Parathyroid adenoma (tissue), 2 donors: ENCODE results near the gene CEACAM16.

Experiments
- H2AFZ ChIP-seq: fragments of 300-600 bp; sonication (generic); one replicate; pipeline ENCODE4 v1.7.0; 2017; ENCODE audit warnings: antibody characterized with exemption, mild to moderate bottlenecking
- H3K27ac ChIP-seq: fragments of 300-600 bp; sonication (generic); one replicate; pipeline ENCODE4 v1.7.0; 2017
- H3K27me3 ChIP-seq: fragments of 300-600 bp; sonication (generic); one replicate; pipeline ENCODE4 v1.7.0; 2017; ENCODE audit warnings: low read length; ENCODE audit not compliant: control insufficient read depth, insufficient read depth
- H3K36me3 ChIP-seq: fragments of 300-600 bp; sonication (generic); one replicate; pipeline ENCODE4 v1.7.0; 2017; ENCODE audit warnings: low read length; ENCODE audit not compliant: control insufficient read depth, insufficient read depth
- H3K4me1 ChIP-seq: fragments of 300-600 bp; sonication (generic); one replicate; pipeline ENCODE4 v1.7.0; 2017; ENCODE audit warnings: control low read depth
- H3K4me2 ChIP-seq: fragments of 300-600 bp; sonication (generic); one replicate; pipeline ENCODE4 v1.7.0; 2017; ENCODE audit warnings: low read length
- H3K4me3 ChIP-seq: fragments of 300-600 bp; sonication (generic); one replicate; pipeline ENCODE4 v1.7.0; 2017; ENCODE audit warnings: low read depth, low read length
- H3K79me2 ChIP-seq: fragments of 300-600 bp; sonication (generic); one replicate; pipeline ENCODE4 v1.7.0; 2017; ENCODE audit warnings: control low read depth
- H3K9ac ChIP-seq: fragments of 300-600 bp; sonication (generic); one replicate; pipeline ENCODE4 v1.7.0; 2017; ENCODE audit warnings: mild to moderate bottlenecking
- H3K9me3 ChIP-seq: fragments of 300-600 bp; sonication (generic); one replicate; pipeline ENCODE4 v1.7.0; 2017; ENCODE audit warnings: low read length; ENCODE audit not compliant: control insufficient read depth
- CTCF ChIP-seq: fragments of 300-600 bp; sonication (generic); IDR thresholded peaks from one replicate; pipeline ENCODE4 v1.7.0; 2017; ENCODE audit warnings: antibody characterized with exemption, mild to moderate bottlenecking
- donor health status: primary hyperparathyroidism.

Gene CEACAM16

GRCh38 chr19:44696939-44697669 lies 1.8 kb upstream of the CEACAM16 start:
- TF ChIP-seq CTCF = no peak
- no peaks in the 10 kb centered on the region for H3K36me3 ChIP-seq

GRCh38 chr19:44697670-44698034 lies 1.3 kb upstream of the CEACAM16 start:
- Histone ChIP-seq H3K79me2 (no peaks in the 10 kb centered on the region), H3K27ac (peak overlapping the region; percentile 92), H3K4me3 (no peak overlapping the region), H3K36me3 (no peaks in the 10 kb centered on the region), H2AFZ (peak overlapping the region; percentile 40), H3K4me2 (no peak overlapping the region), H3K4me1 (peaks cover 22% of the 10 kb centered on the region), H3K9me3 (no peaks in the 10 kb centered on the region), H3K9ac (no peak overlapping the region), H3K27me3 (no peaks in the 10 kb centered on the region)
- TF ChIP-seq CTCF = no peak

More at GRCh38 chr19:44696939-44697669, 1.8 kb upstream of the CEACAM16 start:
- no peak overlapping the region for H3K4me3 ChIP-seq
- H3K4me2 ChIP-seq = no peak overlapping the region
- H3K9ac ChIP-seq = no peak overlapping the region
- no peaks in the 10 kb centered on the region for H3K9me3 ChIP-seq
- peak overlapping the region; percentile 40 for H2AFZ ChIP-seq
- no peaks in the 10 kb centered on the region for H3K79me2 ChIP-seq
- peak overlapping the region; percentile 92 for H3K27ac ChIP-seq
- H3K4me1 ChIP-seq = peaks cover 25% of the 10 kb centered on the region
- no peaks in the 10 kb centered on the region for H3K27me3 ChIP-seq

GRCh38 chr19:44700547-44700946 lies 1.6 kb downstream of the CEACAM16 start:
- H3K36me3 ChIP-seq = no peaks in the 10 kb centered on the region
- H3K27me3 ChIP-seq = no peaks in the 10 kb centered on the region
- TF ChIP-seq CTCF = no peak
- H3K79me2 ChIP-seq = no peaks in the 10 kb centered on the region
- H3K4me1 ChIP-seq = peaks cover 23% of the 10 kb centered on the region
- H2AFZ ChIP-seq = no peak overlapping the region
- H3K9ac ChIP-seq = no peak overlapping the region
- no peaks in the 10 kb centered on the region for H3K9me3 ChIP-seq
- H3K4me2 ChIP-seq = no peak overlapping the region
- no peak overlapping the region for H3K27ac ChIP-seq
- H3K4me3 ChIP-seq = no peak overlapping the region

- H3K79me2 ChIP-seq = no peaks in the 10 kb centered on the region
- H3K4me3 ChIP-seq = no peak overlapping the region
- no peak overlapping the region for H3K4me2 ChIP-seq
- no peak overlapping the region for H3K27ac ChIP-seq
- no peak for TF ChIP-seq CTCF
- H2AFZ ChIP-seq = no peak overlapping the region
- peaks cover 28% of the 10 kb centered on the region for H3K4me1 ChIP-seq
- no peak overlapping the region for H3K9ac ChIP-seq
- no peaks in the 10 kb centered on the region for H3K9me3 ChIP-seq
- H3K27me3 ChIP-seq = no peaks in the 10 kb centered on the region
- no peaks in the 10 kb centered on the region for H3K36me3 ChIP-seq
These were observed 2.3 kb downstream of the CEACAM16 start for GRCh38 chr19:44701228-44701627.
